Measurements from ENCODE around the gene JADE2. TPM values are rescaled to one million over a fixed set of nuclear protein-coding genes. Genes with fewer than 3 reads are reported as not detected.
A peak's percentile ranks its signal among the peaks of the same experiment; 100 is the strongest.

Gene JADE2
- total RNA-seq, 4 donors from 2014 or later, result 9.1 to 32.8 (median 14.9) TPM

- peaks cover 3 to 26% (median 8%) of the 10 kb centered on the region in 3 donors for H3K4me1 ChIP-seq
- no peaks in the 10 kb centered on the region for H3K27me3 ChIP-seq
- TF ChIP-seq, protein P1, sequence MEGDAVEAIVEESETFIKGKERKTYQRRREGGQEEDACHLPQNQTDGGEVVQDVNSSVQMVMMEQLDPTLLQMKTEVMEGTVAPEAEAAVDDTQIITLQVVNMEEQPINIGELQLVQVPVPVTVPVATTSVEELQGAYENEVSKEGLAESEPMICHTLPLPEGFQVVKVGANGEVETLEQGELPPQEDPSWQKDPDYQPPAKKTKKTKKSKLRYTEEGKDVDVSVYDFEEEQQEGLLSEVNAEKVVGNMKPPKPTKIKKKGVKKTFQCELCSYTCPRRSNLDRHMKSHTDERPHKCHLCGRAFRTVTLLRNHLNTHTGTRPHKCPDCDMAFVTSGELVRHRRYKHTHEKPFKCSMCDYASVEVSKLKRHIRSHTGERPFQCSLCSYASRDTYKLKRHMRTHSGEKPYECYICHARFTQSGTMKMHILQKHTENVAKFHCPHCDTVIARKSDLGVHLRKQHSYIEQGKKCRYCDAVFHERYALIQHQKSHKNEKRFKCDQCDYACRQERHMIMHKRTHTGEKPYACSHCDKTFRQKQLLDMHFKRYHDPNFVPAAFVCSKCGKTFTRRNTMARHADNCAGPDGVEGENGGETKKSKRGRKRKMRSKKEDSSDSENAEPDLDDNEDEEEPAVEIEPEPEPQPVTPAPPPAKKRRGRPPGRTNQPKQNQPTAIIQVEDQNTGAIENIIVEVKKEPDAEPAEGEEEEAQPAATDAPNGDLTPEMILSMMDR (IDR thresholded peaks at IDR 0.05), result peak; percentile 69 to 80 (median 70)
- TF ChIP-seq POLR2A (IDR thresholded peaks at IDR 0.05), result no peak
- no peak for DNase-seq
- H3K27ac ChIP-seq, result no peak overlapping the region
- H3K9me3 ChIP-seq, result no peaks in the 10 kb centered on the region
- peak overlapping the region in 1 of 4 donors; percentile 15 for H3K4me3 ChIP-seq
- H3K36me3 ChIP-seq, result no peaks in the 10 kb centered on the region
- WGBS, 2 donors, result 0 to 3% methylated on average over 5 to 9 of the region's 13 CpGs
- intact Hi-C loops (cut with DNase I), result no loop called here
These were observed 61.5 kb downstream of the JADE2 start for GRCh38 chr5:134586866-134587524.

- intact Hi-C loops (cut with DNase I), result no loop called here
These were observed 65.7 kb downstream of the JADE2 start for GRCh38 chr5:134590992-134591659.

GRCh38 chr5:134592141-134592746 is 66.8 kb downstream of the JADE2 start:
- peaks cover 4 to 25% (median 7%) of the 10 kb centered on the region in 3 donors for H3K4me1 ChIP-seq
- H3K27ac ChIP-seq, result peak overlapping the region in 3 of 4 donors; percentile 30 to 73 (median 32)
- H3K9me3 ChIP-seq, result no peaks in the 10 kb centered on the region
- H3K27me3 ChIP-seq, result no peaks in the 10 kb centered on the region
- H3K36me3 ChIP-seq, result no peaks in the 10 kb centered on the region
- intact Hi-C loops (cut with DNase I), result no loop called here
- no peak overlapping the region for H3K4me3 ChIP-seq
- TF ChIP-seq POLR2A (IDR thresholded peaks at IDR 0.05), result no peak
- TF ChIP-seq, protein P1 (IDR thresholded peaks at IDR 0.05), result no peak
- DNase-seq, result no peak
- WGBS, 2 donors, result 46 to 56% methylated on average over 6 of the region's 7 CpGs

More at GRCh38 chr5:134590992-134591659, 65.7 kb downstream of the JADE2 start:
- Histone ChIP-seq H3K9me3 (no peaks in the 10 kb centered on the region), H3K4me1 (peaks cover 7 to 31% (median 10%) of the 10 kb centered on the region in 3 donors), H3K27ac (peak overlapping the region in 2 of 4 donors; percentile 30 to 73), H3K27me3 (no peaks in the 10 kb centered on the region), H3K36me3 (no peaks in the 10 kb centered on the region), H3K4me3 (no peak overlapping the region)
- no peak for TF ChIP-seq POLR2A (IDR thresholded peaks at IDR 0.05)
- TF ChIP-seq, protein P1 (IDR thresholded peaks at IDR 0.05), result no peak
- 44 to 62% methylated on average over 3 to 4 of the region's 5 CpGs for WGBS, 2 donors
- no peak for DNase-seq

DNA sequence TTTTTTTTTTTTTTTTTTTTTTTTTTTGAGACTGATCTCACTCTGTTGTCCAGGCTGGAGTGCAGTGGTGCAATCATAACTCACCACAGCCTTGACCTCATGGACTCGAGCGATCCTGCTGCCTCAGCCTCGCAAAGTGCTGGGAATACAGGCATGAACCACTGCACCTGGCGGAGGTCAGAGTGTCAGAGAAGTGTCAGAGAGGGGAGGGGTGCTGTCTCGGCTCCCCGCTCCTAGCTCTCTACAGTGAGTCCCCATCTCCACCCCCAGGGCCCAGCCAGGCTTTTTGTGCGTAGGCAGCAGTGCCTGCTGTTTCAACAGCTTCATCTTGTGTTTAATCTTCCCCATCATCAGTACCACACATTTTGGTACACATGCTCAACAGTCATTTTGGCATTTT is 68.9 kb downstream of the JADE2 start:
- TF ChIP-seq, protein P1 (IDR thresholded peaks at IDR 0.05), result no peak
- TF ChIP-seq POLR2A (IDR thresholded peaks at IDR 0.05), result no peak
- Histone ChIP-seq H3K4me3 (no peak overlapping the region), H3K27ac (no peak overlapping the region), H3K27me3 (no peaks in the 10 kb centered on the region), H3K36me3 (no peaks in the 10 kb centered on the region), H3K9me3 (no peaks in the 10 kb centered on the region), H3K4me1 (peaks cover 4 to 23% (median 7%) of the 10 kb centered on the region in 3 donors)
- intact Hi-C loops (cut with DNase I), result no loop called here
- 90 to 94% methylated on average over 4 to 7 of the region's 7 CpGs for WGBS, 2 donors
- DNase-seq, result no peak
